CD14-positive monocyte (primary cell): Measurements from ENCODE around the gene ARID1B. TPM values are rescaled to one million over a fixed set of nuclear protein-coding genes. Genes with fewer than 3 reads are reported as not detected.

Experiments
- DNase-seq, 3 donors: peaks; one replicate each; pipeline ENCODE4 v3.0.0-alpha.2; 2011 to 2022
- H2AFZ ChIP-seq: 2 replicates; pipeline ENCODE4 v1.6.0; 2012; ENCODE audit warnings: mild to moderate bottlenecking, low read depth, low read length, inconsistent platforms; ENCODE audit not compliant: insufficient read depth, poor library complexity, severe bottlenecking
- H3K27ac ChIP-seq, 2 donors: 1 replicate in 1 of 2; 2 replicates in 1 of 2; pipeline ENCODE4 v1.5.1; 2012 to 2013; ENCODE audit warnings: low read length in 2 of 2, control low read depth in 1 of 2, inconsistent platforms in 1 of 2, low read depth in 1 of 2, mild to moderate bottlenecking in 1 of 2
- H3K27me3 ChIP-seq, 2 donors: one replicate each; pipeline versions ENCODE4 v1.6.0 to v1.6.1; 2011 to 2013; ENCODE audit warnings: low read length in 2 of 2; ENCODE audit not compliant: control insufficient read depth in 2 of 2, insufficient read depth in 2 of 2
- H3K36me3 ChIP-seq, 2 donors: replicated peaks in 1 of 2; 1 replicate in 1 of 2; 2 replicates in 1 of 2; pipeline versions ENCODE4 v1.5.1 to v1.6.1; 2012 to 2013; ENCODE audit warnings: low read length in 2 of 2, control low read depth in 1 of 2, inconsistent platforms in 1 of 2, mild to moderate bottlenecking in 1 of 2; ENCODE audit not compliant: insufficient read depth in 2 of 2, control insufficient read depth in 1 of 2
- H3K4me1 ChIP-seq, 2 donors: 1 replicate in 1 of 2; 2 replicates in 1 of 2; pipeline versions ENCODE4 v1.5.1 to v1.6.1; 2012 to 2013; ENCODE audit warnings: low read length in 2 of 2, control low read depth in 1 of 2, inconsistent platforms in 1 of 2, mild to moderate bottlenecking in 1 of 2, moderate library complexity in 1 of 2; ENCODE audit not compliant: insufficient read depth in 2 of 2, control insufficient read depth in 1 of 2
- H3K4me2 ChIP-seq: replicated peaks from 2 replicates; pipeline ENCODE3; 2012; ENCODE audit warnings: low read length, moderate library complexity, mild to moderate bottlenecking; ENCODE audit not compliant: poor library complexity, severe bottlenecking; ENCODE audit errors: extremely low read depth
- H3K4me3 ChIP-seq, 3 experiments: fragments of 200-600 bp in 1 of 3; sonication (generic) in 1 of 3; replicated peaks in 1 of 3; 1 replicate in 2 of 3; 2 replicates in 1 of 3; pipeline ENCODE4 v1.5.1; 2011 to 2013; ENCODE audit warnings: low read length in 3 of 3, mild to moderate bottlenecking in 3 of 3, control low read depth in 2 of 3, low read depth in 2 of 3, inconsistent platforms in 1 of 3, moderate library complexity in 1 of 3
- H3K79me2 ChIP-seq: 2 replicates; pipeline ENCODE4 v1.6.0; 2012; ENCODE audit warnings: mild to moderate bottlenecking, control low read depth, inconsistent platforms, low read length, moderate library complexity; ENCODE audit not compliant: insufficient read depth
- H3K9ac ChIP-seq: 2 replicates; pipeline ENCODE4 v1.6.0; 2017; ENCODE audit warnings: low read length, mild to moderate bottlenecking; ENCODE audit not compliant: insufficient read depth, poor library complexity, severe bottlenecking
- H3K9me3 ChIP-seq, 2 donors: replicated peaks in 1 of 2; 1 replicate in 1 of 2; 2 replicates in 1 of 2; pipeline versions ENCODE4 v1.5.1 to v1.6.1; 2012 to 2013; ENCODE audit warnings: low read length in 2 of 2, control low read depth in 1 of 2; ENCODE audit not compliant: control insufficient read depth in 1 of 2, insufficient read depth in 1 of 2
- H4K20me1 ChIP-seq: 2 replicates; pipeline ENCODE4 v1.6.0; 2012; ENCODE audit warnings: mild to moderate bottlenecking, low read length, control low read depth, moderate library complexity; ENCODE audit not compliant: insufficient read depth
- H3K27ac Mint-ChIP-seq, 7 donors: one replicate each; pipeline ENCODE4 v1.8.0; 2020; ENCODE audit warnings: mild to moderate bottlenecking in 7 of 7, mixed read lengths in 7 of 7, moderate library complexity in 6 of 7, inconsistent platforms in 2 of 7
- H3K27me3 Mint-ChIP-seq, 3 donors: one replicate each; pipeline ENCODE4 v1.8.0; 2021 to 2022; ENCODE audit warnings: low read depth in 3 of 3, mild to moderate bottlenecking in 3 of 3, mixed read lengths in 3 of 3, moderate library complexity in 3 of 3, inconsistent platforms in 1 of 3
- H3K36me3 Mint-ChIP-seq, 2 donors: one replicate each; pipeline ENCODE4 v1.8.0; 2020; ENCODE audit warnings: mixed read lengths in 2 of 2, inconsistent platforms in 1 of 2, mild to moderate bottlenecking in 1 of 2
- H3K4me1 Mint-ChIP-seq: one replicate; pipeline ENCODE4 v1.8.0; 2020; ENCODE audit warnings: mild to moderate bottlenecking, mixed read lengths
- H3K4me3 Mint-ChIP-seq, 2 donors: one replicate each; pipeline ENCODE4 v1.8.0; 2020; ENCODE audit warnings: mild to moderate bottlenecking in 2 of 2, mixed read lengths in 2 of 2, moderate library complexity in 1 of 2
- H3K9me3 Mint-ChIP-seq, 7 donors: one replicate each; pipeline ENCODE4 v1.8.0; 2020 to 2022; ENCODE audit warnings: mixed read lengths in 7 of 7, mild to moderate bottlenecking in 6 of 7, moderate library complexity in 6 of 7, inconsistent platforms in 2 of 7
- WGBS: methylation state at CpG from one replicate; pipeline ENCODE4 v1.1.5; 2013; ENCODE audit warnings: missing lambda C conversion rate; ENCODE audit not compliant: insufficient coverage; 5-methylcytosine and 5-hydroxymethylcytosine counted together
- intact Hi-C, 2 donors: fragments of 100-400 bp; cut with micrococcal nuclease; formaldehyde crosslinking; loops; one replicate each; pipeline versions ENCODE4 v1.15.0 to v1.15.1; 2023
- polyA plus RNA-seq, 3 donors: library from polyadenylated mRNA; depleted of rRNA in 1 of 3; unstranded in 2 of 3; stranded (reverse) in 1 of 3; fragments of 300-500 nt in 2 of 3; fragments of >200 nt in 1 of 3; fragmentation: Illumina TruSeq in 2 of 3; gene quantifications; 1 replicate in 2 of 3; 2 replicates in 1 of 3; pipeline ENCODE4 v1.2.3, GENCODE V29; 2012 to 2021
- TF ChIP-seq, protein P1 (sequence below): fragments of 200-600 bp; IDR thresholded peaks from one replicate; pipeline ENCODE4 v1.8.0; 2022; ENCODE audit warnings: antibody characterized with exemption, mild to moderate bottlenecking

ARID1B gene
- polyA plus RNA-seq, 3 donors = 3.2 to 22.1 (median 3.8) TPM

GRCh38 chr6:156778454-156779205 is 1.5 kb downstream of the ARID1B start:
- Mint-ChIP-seq H3K27me3 (peaks cover 14 to 17% (median 17%) of the 10 kb centered on the region in 3 donors), H3K36me3 (peaks cover 0 to 2% of the 10 kb centered on the region in 2 donors), H3K9me3 (no peaks in the 10 kb centered on the region), H3K4me1 (peaks cover 49% of the 10 kb centered on the region), H3K27ac (peak overlapping the region in 4 of 7 donors; percentile 68 to 80 (median 73)), H3K4me3 (peak overlapping the region; percentile 80 to 88)
- Histone ChIP-seq H3K79me2 (peaks cover 59% of the 10 kb centered on the region), H3K9ac (peak overlapping the region; percentile 79), H3K4me1 (peaks cover 33 to 57% of the 10 kb centered on the region in 2 donors), H3K4me2 (peak overlapping the region; percentile 79), H4K20me1 (peaks cover 14% of the 10 kb centered on the region), H3K27ac (peak overlapping the region; percentile 35 to 78), H3K27me3 (peaks cover 11 to 14% of the 10 kb centered on the region in 2 donors), H3K36me3 (no peaks in the 10 kb centered on the region), H2AFZ (peak overlapping the region; percentile 87), H3K9me3 (no peaks in the 10 kb centered on the region), H3K4me3 (peak overlapping the region; percentile 76 to 95 (median 90))
- WGBS = under 1% methylated on average over 84 of the region's 100 CpGs
- TF ChIP-seq, protein P1, sequence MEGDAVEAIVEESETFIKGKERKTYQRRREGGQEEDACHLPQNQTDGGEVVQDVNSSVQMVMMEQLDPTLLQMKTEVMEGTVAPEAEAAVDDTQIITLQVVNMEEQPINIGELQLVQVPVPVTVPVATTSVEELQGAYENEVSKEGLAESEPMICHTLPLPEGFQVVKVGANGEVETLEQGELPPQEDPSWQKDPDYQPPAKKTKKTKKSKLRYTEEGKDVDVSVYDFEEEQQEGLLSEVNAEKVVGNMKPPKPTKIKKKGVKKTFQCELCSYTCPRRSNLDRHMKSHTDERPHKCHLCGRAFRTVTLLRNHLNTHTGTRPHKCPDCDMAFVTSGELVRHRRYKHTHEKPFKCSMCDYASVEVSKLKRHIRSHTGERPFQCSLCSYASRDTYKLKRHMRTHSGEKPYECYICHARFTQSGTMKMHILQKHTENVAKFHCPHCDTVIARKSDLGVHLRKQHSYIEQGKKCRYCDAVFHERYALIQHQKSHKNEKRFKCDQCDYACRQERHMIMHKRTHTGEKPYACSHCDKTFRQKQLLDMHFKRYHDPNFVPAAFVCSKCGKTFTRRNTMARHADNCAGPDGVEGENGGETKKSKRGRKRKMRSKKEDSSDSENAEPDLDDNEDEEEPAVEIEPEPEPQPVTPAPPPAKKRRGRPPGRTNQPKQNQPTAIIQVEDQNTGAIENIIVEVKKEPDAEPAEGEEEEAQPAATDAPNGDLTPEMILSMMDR = no peak
- DNase-seq = peak in 1 of 3 donors; percentile 23
- intact Hi-C loops = loop anchor here in 1 of 2 donors (10.0 kb wide), 1 partner anchor 54 kb away; no protein-coding TSS in a partner anchor

DNA sequence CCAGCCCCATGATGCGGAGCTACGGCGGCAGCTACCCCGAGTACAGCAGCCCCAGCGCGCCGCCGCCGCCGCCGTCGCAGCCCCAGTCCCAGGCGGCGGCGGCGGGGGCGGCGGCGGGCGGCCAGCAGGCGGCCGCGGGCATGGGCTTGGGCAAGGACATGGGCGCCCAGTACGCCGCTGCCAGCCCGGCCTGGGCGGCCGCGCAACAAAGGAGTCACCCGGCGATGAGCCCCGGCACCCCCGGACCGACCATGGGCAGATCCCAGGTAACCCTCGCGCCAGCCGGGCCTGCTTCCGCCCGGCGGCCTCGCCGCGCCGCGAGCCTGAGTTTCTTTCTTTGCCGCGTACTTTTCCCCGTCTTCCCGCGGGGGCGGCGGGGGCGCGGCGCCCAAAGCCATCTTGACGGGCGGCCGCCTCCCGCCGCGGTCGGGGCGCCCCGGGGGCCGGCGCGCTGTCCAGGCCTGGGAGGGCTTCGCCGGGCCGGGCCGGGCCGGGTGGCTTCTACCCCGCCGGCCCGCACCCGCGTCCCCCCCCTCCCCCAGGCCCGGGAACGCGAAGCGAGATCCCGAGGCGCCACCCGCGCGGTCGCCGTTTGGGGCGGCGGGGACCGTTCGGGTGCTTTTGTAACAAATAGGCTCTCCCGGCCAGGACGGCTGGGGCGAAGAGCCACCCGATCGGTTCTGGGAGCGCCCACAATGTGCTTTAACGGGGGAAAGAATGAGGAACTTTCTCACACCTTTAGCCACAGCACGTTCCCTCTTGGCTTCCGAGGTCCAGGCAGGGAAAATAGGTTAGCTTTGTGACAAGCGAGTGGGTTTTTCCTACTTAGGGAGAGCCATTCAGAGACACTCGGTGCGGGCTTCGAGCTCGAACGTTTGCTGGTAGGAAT is 2.3 kb downstream of the ARID1B start:
- peak overlapping the region; percentile 82 to 92 (median 88) for H3K27ac Mint-ChIP-seq
- under 1% methylated on average over 94 of the region's 108 CpGs for WGBS
- H3K27me3 Mint-ChIP-seq = peaks cover 8 to 9% (median 9%) of the 10 kb centered on the region in 3 donors
- H3K36me3 ChIP-seq = no peaks in the 10 kb centered on the region
- H3K27me3 ChIP-seq = peaks cover 3 to 6% of the 10 kb centered on the region in 2 donors
- H3K4me2 ChIP-seq = peak overlapping the region; percentile 79
- H3K4me1 Mint-ChIP-seq = peaks cover 53% of the 10 kb centered on the region
- TF ChIP-seq, protein P1 = no peak
- H3K27ac ChIP-seq = peak overlapping the region; percentile 64 to 78
- H3K9me3 Mint-ChIP-seq = no peaks in the 10 kb centered on the region
- H3K4me3 Mint-ChIP-seq = peak overlapping the region; percentile 87 to 96
- H3K4me3 ChIP-seq = peak overlapping the region; percentile 72 to 95 (median 76)
- peak in 1 of 3 donors; percentile 37 for DNase-seq
- H3K9me3 ChIP-seq = no peaks in the 10 kb centered on the region
- peaks cover 0 to 4% of the 10 kb centered on the region in 2 donors for H3K36me3 Mint-ChIP-seq
- H3K4me1 ChIP-seq = peaks cover 33 to 61% of the 10 kb centered on the region in 2 donors
- peak overlapping the region; percentile 87 for H2AFZ ChIP-seq
- peaks cover 68% of the 10 kb centered on the region for H3K79me2 ChIP-seq
- intact Hi-C loops = loop anchor here in 1 of 2 donors (5.0 to 10.0 kb wide), 2 partner anchors 55 to 243 kb away; no protein-coding TSS in a partner anchor
- H3K9ac ChIP-seq = peak overlapping the region; percentile 79
- peaks cover 18% of the 10 kb centered on the region for H4K20me1 ChIP-seq
